ENCODE data around the gene SLC27A3. TPM values are rescaled to one million over a fixed set of nuclear protein-coding genes. Genes with fewer than 3 reads are reported as not detected.

Gene SLC27A3
- polyA plus RNA-seq, 2 of the 4 experiments (the other 2 are of a cell fraction) = 1.3 to 2.1 TPM

DNA sequence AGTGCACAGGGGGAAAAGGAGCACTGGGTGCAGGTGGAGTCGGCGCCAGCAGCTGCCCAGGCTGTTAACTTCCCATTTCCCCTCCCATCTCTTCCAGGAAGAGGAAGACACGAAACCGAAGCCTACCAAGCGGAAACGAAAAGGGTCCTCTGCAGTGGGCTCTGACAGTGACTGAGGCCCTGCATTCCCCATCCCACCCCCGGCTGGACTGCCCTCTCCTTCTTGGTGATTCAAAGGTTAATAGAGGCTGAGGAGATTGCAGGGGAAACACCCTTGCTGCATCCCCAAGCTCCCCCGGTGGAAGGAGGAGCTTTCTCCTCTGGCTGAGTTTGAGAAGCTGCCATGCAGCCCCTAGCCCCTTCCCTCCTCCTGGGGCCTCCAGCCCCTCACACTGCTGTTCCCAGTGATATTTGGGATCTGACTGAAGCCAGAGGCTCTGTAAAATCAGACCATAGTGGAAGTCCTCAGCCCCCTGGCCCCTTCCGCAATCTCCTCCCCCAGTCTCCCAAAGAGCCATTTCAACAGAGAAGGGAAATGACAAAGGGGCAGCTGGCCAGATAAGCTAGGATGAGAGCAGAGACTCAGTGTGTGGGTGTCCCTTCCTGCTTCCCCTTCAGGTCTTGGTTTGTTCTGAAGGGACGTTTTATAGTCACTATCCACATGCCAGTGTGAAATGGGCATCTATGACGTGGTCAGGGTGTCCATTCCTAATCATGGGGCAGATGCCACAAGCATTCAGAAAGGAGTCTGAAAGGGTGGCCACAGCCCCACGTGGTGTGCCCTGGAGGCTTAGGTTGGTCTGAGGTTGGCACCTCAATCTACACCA is 1.9 kb upstream of the SLC27A3 start:
- CTCF ChIA-PET = interaction anchor here (0.7 to 11.0 kb wide), 21 partner anchors 8 to 1188 kb away, joined by 3 to 92 read pairs (median 5); partner anchors contain the start of genes DENND4B, NPR1 and PYGO2
- Histone ChIP-seq H3K9me3 (no peaks in the 10 kb centered on the region), H3K4me2 (no peak overlapping the region), H3K4me3 (no peak overlapping the region), H3K27ac (no peak overlapping the region), H3K4me1 (peaks cover 5% of the 10 kb centered on the region; the same call in 1 of the 3 replicates)
- FAIRE-seq (no peak), ATAC-seq (no peak), DNase-seq (ENCODE audit: low read depth in 1 of 2, low spot score in 1 of 2) (no peak)
- TF ChIP-seq RARB (CRISPR knock-in tag; IDR thresholded peaks at IDR 0.05) (no peak), RNF2 (IDR thresholded peaks at IDR 0.05; ENCODE audit: borderline replicate concordance, low read depth) (no peak), HOXA7 (CRISPR knock-in tag; IDR thresholded peaks at IDR 0.05) (no peak), NPAS2 (CRISPR knock-in tag; IDR thresholded peaks at IDR 0.05; ENCODE audit: borderline replicate concordance) (no peak), RFX5 (IDR thresholded peaks at IDR 0.05) (no peak), JUN (IDR thresholded peaks at IDR 0.05) (no peak), GATA3 (IDR thresholded peaks at IDR 0.05; ENCODE audit: borderline replicate concordance) (no peak), CHD4 (IDR thresholded peaks at IDR 0.05; ENCODE audit: borderline replicate concordance) (no peak), CBX8 (IDR thresholded peaks at IDR 0.05) (no peak), NFE2L2 (conservative IDR thresholded peaks at IDR 0.05; ENCODE audit: low read length) (no peak), CHD2 (IDR thresholded peaks at IDR 0.05; ENCODE audit: low read length, partially characterized antibody) (no peak), EHMT2 (IDR thresholded peaks at IDR 0.05; ENCODE audit: low read depth) (no peak), KDM5A (IDR thresholded peaks at IDR 0.05) (no peak), POLR2AphosphoS2 (conservative IDR thresholded peaks at IDR 0.05; ENCODE audit: low read length) (no peak)
- TF ChIP-seq, protein P1, sequence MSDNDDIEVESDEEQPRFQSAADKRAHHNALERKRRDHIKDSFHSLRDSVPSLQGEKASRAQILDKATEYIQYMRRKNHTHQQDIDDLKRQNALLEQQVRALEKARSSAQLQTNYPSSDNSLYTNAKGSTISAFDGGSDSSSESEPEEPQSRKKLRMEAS (IDR thresholded peaks at IDR 0.05) = no peak
- TF ChIP-seq, protein P2, sequence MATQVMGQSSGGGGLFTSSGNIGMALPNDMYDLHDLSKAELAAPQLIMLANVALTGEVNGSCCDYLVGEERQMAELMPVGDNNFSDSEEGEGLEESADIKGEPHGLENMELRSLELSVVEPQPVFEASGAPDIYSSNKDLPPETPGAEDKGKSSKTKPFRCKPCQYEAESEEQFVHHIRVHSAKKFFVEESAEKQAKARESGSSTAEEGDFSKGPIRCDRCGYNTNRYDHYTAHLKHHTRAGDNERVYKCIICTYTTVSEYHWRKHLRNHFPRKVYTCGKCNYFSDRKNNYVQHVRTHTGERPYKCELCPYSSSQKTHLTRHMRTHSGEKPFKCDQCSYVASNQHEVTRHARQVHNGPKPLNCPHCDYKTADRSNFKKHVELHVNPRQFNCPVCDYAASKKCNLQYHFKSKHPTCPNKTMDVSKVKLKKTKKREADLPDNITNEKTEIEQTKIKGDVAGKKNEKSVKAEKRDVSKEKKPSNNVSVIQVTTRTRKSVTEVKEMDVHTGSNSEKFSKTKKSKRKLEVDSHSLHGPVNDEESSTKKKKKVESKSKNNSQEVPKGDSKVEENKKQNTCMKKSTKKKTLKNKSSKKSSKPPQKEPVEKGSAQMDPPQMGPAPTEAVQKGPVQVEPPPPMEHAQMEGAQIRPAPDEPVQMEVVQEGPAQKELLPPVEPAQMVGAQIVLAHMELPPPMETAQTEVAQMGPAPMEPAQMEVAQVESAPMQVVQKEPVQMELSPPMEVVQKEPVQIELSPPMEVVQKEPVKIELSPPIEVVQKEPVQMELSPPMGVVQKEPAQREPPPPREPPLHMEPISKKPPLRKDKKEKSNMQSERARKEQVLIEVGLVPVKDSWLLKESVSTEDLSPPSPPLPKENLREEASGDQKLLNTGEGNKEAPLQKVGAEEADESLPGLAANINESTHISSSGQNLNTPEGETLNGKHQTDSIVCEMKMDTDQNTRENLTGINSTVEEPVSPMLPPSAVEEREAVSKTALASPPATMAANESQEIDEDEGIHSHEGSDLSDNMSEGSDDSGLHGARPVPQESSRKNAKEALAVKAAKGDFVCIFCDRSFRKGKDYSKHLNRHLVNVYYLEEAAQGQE (IDR thresholded peaks at IDR 0.05) = no peak
- TF ChIP-seq, protein P3, sequence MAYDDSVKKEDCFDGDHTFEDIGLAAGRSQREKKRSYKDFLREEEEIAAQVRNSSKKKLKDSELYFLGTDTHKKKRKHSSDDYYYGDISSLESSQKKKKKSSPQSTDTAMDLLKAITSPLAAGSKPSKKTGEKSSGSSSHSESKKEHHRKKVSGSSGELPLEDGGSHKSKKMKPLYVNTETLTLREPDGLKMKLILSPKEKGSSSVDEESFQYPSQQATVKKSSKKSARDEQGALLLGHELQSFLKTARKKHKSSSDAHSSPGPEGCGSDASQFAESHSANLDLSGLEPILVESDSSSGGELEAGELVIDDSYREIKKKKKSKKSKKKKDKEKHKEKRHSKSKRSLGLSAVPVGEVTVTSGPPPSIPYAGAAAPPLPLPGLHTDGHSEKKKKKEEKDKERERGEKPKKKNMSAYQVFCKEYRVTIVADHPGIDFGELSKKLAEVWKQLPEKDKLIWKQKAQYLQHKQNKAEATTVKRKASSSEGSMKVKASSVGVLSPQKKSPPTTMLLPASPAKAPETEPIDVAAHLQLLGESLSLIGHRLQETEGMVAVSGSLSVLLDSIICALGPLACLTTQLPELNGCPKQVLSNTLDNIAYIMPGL (CRISPR knock-in tag; IDR thresholded peaks at IDR 0.05; ENCODE audit: borderline replicate concordance) = no peak
- TF ChIP-seq, protein P4, sequence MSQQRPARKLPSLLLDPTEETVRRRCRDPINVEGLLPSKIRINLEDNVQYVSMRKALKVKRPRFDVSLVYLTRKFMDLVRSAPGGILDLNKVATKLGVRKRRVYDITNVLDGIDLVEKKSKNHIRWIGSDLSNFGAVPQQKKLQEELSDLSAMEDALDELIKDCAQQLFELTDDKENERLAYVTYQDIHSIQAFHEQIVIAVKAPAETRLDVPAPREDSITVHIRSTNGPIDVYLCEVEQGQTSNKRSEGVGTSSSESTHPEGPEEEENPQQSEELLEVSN (IDR thresholded peaks at IDR 0.05; ENCODE audit: borderline replicate concordance, low read depth) = no peak
- POLR2A ChIA-PET = no interaction called here
- 84% methylated on average over 11 of the region's 12 CpGs for WGBS (ENCODE audit: missing lambda C conversion rate)

DNA sequence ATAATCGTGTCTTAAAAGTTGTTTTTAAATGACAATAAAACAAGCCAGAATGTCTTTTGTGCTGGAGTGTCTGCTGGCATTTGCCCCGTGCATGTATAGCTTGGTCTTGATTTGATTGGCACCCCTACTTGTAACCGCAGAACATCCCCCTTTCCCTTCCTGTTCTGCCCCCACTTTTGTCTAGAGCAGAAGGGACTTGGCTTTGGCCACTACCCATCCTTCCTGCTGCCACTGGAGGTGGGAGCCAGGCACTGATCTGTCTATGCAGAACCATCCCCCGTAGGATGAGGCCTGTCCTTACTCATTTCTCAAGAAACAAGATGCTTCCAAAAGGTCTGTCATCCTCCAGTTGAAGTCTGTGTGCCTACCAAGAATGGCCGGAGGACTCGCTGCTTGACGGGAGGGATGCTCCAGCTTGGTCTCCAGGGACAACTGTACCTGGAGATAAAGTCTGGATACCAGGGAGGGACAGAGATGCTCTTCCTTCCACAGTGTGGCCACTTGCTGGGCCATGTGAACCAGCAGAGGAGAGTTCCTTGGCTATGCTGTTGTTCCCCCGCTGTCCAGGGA is 1.1 kb upstream of the SLC27A3 start:
- Histone ChIP-seq H3K4me1 (peaks cover 5% of the 10 kb centered on the region; the same call in 1 of the 3 replicates), H3K4me3 (no peak overlapping the region), H3K9me3 (no peaks in the 10 kb centered on the region), H3K4me2 (no peak overlapping the region), H3K27ac (no peak overlapping the region)
- FAIRE-seq = no peak
- ChIA-PET CTCF (interaction anchor here (0.6 to 11.0 kb wide), 9 partner anchors 8 to 421 kb away, joined by 3 to 92 read pairs (median 9); partner anchors contain the start of gene NPR1), POLR2A (no interaction called here)
- WGBS (ENCODE audit: missing lambda C conversion rate) = 81% methylated on average over 6 of the region's 8 CpGs
- DNase-seq (ENCODE audit: low read depth in 1 of 2, low spot score in 1 of 2) = no peak
- ATAC-seq = no peak
- no peak for TF ChIP-seq CHD4 (IDR thresholded peaks at IDR 0.05; ENCODE audit: borderline replicate concordance)
- no peak for TF ChIP-seq RAD21 (conservative IDR thresholded peaks at IDR 0.05 in 1 of 2, IDR thresholded peaks at IDR 0.05 in 1 of 2)
- TF ChIP-seq MAFK (IDR thresholded peaks at IDR 0.05; ENCODE audit: partially characterized antibody) = no peak
- no peak for TF ChIP-seq KDM5A (IDR thresholded peaks at IDR 0.05)
- TF ChIP-seq, protein P5, sequence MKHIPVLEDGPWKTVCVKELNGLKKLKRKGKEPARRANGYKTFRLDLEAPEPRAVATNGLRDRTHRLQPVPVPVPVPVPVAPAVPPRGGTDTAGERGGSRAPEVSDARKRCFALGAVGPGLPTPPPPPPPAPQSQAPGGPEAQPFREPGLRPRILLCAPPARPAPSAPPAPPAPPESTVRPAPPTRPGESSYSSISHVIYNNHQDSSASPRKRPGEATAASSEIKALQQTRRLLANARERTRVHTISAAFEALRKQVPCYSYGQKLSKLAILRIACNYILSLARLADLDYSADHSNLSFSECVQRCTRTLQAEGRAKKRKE (CRISPR knock-in tag; IDR thresholded peaks at IDR 0.05; ENCODE audit: low read depth) = no peak
- TF ChIP-seq, protein P2 (IDR thresholded peaks at IDR 0.05) = no peak
